ENCODE data around the gene SPAG4.

The SPAG4 gene

DNA sequence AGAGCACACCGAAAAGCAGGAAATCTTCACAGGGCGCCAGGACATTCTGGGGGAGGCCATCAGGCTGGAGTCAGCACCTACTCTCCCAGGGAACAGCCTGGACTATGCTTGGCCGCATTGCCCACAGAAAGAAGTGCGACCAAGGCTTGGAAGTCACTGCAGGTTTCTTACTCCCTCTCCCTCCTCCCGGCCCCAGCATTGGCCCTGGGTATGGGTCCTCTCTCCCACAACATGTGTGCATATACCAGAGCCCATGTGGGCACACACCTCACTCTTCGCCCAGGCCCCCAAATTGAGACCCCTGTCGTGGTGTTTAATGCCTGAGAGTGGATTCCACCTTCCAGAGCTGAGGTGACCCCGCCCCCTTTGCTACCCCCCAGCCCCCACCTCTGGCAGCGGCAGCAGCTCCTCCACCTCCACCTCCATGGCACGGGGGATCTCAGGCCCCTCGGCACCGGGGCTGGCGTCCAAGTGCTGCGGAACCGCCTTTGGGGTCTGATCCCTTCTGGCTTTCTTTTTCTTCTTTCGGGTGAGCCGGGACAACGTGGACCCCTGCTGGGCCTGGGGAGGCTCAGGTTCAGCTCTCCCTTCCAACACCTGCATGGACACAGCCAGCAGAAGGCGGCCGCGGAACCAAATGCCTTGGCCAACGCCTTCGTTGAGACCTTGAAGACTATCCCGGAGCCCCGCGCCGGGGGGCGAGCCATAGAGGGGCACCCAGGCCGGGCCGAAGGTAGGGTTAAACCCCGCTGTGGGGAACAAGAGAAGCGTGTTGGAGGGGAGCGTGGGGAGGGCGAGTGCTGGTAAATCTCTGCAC lies 15.2 kb upstream of the SPAG4 start:
- no peak for DNase-seq

DNA sequence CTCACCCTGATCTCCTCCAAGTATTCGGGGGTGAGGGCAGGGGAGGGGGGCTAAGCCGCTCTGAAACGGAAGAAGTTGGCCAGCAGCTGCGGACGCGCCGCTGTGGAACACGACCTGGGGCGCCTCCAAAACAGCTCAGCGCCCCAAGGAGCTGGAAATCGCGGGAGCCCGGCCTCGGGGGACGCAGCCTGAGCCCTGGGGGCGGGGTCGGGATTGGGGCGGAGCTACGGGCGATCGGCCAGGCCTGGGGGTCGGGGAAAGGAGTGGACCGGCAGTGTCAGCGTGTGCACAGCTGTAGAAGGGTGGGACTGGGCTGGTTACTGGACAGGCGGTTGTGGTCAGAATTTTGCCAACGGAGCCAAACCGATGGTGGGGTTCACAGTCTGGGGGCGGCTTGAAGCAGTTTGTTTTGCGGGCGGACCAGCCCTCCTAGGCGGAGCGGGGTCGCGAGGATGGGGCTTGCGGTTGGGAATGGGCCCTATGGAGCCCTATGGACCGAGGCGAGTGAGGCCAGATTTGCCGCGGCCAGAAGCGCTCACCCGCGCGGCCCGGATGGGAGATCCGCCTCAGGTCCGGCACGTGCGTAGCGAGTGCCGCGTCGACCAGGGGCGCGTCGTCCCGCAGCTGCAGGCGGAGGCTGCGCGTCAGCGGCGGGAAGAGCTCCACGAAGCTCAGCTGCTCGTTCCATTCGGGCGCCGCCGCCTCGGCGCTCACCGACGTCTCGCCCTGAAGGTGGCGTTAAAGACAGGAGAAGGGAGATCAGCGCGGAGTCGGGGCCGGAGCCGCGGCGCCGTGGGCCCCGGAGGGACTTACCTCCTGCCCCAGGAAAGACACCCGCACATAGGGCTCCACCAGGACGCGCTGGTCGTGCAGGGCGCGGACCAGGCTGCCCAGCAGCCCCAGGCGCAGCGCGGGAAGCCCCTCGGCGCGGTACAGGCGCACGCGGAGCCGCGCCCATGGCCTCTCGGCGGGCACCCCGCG lies 14.3 kb upstream of the SPAG4 start:
- DNase-seq = no peak

DNA sequence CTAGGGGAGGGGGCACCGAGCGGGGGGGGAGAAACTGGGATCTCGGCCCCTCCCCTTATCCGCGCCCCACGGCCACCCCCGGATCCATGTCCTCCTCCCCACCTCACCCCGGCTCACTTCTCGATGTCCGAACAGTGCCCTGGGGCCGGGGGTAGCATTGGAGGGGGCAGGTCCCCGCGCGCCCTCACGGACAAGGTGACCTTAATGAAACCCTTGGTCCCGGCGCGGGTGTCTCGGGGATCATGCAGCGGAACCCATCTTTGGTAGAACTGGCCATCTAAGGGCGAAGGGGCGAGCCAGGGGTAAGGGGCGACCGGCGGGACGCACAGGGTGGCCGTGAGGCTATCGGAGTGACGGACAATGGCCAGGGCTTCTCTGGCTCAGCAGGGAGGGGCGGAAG lies 13.6 kb upstream of the SPAG4 start:
- no peak for DNase-seq

DNA sequence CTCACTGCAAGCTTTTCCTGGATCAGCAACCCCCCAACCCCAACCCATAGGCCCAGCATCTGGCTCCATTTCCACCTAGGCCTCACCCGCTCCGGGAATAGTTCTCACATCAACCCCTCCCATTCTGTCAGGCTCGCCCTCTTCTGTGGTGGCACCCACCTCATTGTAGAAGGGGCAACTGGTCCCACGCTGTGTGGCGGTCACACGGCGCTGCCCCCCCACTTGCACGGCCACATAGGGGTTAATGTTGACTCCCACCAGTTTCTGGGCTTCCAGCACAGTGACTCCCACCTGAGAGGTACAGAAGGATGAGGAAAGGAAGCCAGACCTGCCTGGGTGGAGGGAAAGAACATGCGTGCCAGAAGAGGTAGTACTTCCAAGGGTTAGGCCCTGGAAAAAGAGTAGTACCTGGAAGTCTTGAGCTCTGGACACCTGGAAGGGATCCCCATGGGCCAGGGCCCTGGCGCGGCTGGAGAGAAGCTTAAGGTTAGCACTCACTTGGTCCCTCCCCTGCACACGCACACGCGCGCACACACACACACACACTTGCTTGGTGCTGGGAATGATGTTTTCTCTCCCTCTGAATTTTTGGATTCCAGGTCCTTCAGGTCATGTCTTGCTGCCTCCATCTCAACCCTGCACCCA lies 12.7 kb upstream of the SPAG4 start:
- DNase-seq = no peak

DNA sequence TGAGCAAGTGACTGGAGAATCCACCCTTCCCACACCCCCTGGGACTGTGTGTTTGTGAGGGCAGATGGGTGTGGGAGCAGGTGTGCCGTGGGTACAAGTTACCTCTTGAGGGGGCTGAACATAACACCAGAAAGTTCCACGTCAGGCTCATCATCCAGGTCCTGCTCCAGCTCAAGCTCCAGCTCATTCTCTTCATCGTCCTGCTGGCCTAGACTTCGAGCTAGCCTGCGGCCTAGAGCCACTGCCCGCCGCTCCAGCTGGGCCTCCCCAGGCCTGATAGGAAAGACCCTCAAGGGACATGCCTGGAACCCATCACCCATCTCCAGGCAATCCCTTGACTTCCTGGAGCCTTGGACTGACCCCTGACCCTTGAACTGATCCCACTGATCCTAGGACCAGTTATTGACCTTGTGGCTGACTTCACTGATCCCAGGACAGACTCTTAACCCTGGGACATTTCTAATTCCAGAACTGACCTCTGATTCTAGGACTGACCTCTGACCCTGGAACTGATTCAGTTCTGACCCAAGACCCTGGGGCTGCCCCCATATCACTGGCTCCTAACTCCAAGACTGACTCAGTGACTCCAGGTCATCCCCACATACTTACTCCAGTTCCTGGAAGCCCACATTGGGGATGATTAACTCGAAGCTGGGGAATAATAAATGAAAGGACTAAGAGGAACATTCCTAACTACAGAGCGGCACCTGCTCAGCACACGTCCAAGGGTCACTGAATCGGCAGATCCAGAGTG lies 11.8 kb upstream of the SPAG4 start:
- no peak for DNase-seq

DNA sequence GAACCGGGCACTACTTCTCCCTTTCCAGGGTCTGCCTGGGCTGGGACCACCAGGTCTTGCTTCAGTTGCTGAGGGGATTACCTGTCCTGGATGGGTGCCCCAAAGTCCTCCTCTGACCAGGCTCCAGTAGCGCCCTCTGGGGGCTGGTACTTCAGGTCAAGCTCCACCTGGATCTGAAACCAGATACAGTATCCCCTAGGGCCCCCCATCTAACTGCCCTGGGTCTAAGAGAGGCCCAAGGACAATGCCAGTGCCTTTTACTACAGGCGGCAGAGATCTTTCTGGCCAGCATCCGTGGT lies 11.2 kb upstream of the SPAG4 start:
- no peak for DNase-seq

DNA sequence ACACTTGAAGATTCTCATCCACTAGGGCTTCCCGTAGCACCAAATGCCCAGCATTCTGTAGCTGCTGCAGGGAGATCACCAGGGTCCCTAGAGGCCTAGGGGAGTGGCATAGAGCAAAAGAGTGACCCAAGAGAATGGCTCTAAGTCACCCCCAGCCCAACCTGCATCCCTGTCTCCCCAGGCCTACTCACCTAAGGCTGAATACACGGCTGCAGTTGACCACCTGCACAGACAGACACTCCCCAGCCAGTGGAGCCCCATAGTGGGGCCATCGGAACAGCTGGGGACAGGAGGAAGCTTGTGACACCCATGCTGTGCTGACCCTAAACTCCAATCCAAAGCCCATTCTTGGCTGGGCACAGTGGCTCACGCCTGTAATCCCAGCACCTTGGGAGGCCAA lies 9.5 kb upstream of the SPAG4 start:
- DNase-seq = no peak

DNA sequence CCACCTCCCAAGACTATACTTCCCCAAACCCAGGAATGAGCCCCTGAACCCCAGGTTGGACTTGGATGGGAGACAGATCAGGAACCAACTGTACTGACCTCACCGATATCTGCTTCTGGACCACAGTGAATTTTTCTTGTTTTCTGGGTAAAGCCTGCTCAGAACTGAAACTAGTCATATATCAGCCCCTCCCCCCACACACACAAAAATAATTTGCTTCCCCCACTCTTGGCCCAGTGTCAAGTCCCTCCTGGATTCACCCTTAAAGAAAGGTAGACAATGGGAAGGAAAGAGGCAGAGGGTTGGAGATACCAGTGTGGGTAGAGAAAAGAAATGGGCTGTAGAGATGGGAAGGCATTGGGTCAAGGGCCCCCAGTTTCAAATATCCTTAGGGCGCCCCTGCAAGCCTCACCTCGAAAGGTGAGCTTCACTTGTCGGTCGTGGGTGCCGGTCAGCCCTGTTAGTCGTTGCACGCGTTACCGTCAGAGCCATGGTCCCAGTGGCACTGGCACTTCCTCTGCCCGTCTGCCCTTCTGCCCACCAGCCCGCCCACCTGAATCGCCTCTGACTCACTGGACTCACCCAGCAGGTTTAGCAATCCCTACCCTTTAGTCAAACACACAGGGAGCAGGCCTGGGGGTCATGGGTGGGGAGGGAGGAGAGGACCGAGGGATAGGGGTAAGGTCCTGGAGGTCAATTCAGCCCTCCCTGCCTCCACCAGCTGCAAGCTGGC lies 8.5 kb upstream of the SPAG4 start:
- DNase-seq = no peak

DNA sequence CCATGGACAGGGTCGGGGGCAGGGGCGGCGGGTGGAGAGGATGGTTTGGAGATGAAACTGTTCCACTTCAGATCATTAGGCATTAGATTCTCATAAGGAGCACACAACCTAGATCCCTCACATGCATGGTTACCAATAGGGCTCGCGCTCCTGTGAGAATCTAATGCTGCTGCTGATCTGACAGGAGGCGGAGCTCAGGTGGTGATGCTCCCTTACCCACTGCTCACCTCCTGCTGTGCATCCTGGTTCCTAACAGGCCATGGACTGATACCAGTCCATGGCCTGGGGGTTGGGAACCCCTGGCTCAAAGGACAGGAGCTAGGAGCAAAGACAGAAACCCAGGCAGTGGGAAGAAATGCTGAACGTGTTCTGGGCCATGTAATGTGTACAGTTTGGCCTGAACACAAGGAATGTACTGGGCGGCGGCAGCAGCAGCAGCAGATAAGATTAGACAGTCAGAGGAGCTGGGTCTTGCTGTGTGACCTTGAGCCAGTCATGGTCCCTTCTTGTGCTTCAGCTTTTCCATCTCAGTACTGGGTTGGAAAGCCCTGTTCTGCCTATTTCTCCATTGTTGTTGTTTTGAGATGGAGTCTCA lies 4.7 kb upstream of the SPAG4 start:
- no peak for DNase-seq

DNA sequence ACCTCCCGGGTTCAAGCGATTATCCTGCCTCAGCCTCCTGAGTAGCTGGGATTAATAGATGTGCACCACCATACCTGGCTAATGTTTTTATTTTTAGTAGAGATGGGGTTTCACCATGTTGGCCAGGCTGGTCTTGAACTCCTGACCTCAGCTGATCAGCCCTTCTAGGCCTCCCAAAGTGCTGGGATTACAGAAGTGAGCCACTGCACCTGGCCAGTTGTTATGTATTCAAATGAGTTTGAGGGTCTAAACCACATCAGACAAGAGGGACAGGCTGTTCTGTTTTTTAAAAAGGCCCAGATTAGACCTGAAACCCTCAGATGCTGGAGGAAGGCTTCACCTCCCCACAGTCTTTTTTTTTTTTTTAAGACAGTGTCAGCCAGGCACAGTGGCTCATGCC lies 4.1 kb upstream of the SPAG4 start:
- DNase-seq = no peak

DNA sequence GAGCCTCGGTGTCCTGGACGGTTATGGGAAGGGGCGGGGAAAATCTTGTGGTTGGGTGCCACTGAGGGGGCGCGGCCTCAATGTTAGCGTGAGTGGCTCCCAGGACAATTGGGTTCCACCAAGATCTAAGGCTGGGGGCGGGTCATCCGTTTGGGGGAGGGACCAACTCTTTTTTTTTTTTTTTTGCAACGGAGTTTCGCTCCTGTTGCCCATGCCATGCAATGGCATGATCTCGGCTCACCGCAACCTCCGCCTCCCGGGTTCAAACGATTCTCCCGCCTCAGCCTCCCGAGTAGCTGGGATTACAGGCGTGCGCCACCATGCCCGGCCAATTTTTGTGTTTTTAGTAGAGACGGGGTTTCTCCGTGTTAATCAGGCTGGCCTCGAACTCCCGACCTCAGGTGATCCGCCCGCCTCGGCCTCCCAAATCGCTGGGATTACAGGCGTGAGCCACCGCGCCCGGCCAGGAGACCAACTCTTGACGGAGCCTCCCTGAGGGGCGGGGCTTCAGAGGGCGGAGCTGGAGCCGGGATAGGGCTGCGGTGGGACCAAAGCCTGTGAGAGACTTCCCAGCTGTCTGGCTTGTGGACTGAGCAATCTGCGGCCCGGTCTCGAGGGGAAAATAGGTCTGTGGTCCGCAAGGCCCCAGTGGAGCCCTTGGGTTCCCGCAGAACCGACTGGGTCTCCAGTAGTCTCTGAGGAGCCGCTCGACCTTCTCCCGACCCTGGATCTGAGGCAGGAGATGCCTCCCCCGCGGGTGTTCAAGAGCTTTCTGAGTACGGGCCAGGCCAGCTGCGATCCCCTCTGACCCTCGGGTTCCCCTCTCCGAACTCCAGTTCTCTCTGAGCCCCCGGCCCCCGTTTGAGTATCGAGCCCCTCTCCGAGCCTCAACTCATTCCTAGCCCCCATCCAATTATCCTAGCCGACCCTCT lies 1.1 kb downstream of the SPAG4 start:
- DNase-seq = peak in 1 of 2 experiments; percentile 50

DNA sequence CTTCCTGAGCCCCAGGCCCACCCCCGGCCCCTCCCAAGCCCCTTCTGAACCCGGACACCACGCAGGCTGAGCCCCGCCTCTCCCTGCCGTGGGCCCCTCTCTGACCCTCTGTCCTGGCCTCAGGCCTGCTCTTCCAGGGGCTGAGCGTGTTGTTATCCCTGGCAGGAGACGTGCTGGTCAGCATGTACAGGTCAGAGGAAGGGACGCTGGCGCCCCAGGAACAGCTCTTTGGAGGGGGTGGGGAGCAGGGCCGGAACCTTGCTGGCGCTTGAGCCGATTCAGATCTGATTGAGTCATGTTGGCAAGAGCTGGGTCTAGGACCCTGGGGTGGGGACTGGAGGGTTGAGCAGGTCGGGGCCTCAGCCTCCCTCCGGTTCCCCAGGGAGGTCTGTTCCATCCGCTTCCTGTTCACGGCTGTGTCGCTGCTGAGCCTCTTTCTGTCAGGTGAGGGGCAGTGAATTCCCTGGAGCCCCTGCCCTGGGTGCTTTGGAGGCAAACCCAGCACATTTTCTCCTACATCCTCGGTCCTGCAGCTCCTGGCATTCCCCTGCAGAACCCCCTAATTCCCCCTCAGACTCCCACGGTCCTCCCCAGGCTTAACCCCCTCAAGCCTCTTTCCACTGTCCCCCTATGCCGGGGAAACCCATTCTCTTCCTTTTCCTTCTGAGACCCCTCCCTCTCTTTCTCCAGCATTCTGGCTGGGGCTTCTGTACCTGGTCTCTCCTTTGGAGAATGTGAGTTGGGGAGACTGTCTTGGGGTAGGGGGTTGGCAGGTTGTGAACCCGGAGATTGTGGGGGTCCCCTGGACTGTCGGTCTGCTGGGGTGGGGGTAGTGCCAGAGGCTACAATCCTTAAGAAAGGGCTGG lies 2.0 kb downstream of the SPAG4 start:
- no peak for DNase-seq

DNA sequence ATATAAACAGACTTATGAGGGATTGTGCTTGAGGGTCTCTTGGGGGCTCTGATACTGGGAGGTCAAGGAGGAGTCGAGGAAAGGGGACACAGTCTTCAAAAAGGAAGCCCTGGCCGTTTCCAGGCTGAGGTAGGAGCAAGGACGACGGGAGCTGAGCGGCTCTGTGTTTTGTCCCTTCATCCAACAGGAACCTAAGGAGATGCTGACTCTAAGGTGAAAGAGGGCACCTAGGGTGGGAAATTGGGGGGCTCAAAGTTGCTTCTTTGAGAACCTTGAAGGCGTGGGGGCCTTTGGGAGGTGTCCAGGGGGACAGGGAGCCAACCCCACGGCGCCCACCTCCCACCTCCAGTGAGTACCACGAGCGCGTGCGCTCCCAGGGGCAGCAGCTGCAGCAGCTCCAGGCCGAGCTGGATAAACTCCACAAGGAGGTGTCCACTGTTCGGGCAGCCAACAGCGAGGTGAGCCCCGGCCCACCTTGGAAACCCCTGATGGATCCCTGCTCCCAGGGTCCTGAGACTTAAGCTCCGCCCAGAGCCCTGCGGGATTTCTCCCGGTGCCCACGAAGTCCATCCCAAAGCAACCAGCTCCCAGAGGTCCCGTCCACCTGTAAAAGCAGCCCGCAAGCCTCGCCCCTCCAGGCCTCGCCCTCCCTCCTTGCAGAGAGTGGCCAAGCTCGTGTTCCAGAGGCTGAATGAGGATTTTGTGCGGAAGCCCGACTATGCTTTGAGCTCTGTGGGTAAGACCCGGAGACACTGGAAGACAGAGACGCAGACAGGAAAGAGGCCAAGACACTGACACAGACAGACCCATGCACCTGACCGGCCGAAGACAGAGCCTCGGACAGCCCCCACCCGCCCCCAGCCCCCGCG lies 2.9 kb downstream of the SPAG4 start:
- DNase-seq = no peak

DNA sequence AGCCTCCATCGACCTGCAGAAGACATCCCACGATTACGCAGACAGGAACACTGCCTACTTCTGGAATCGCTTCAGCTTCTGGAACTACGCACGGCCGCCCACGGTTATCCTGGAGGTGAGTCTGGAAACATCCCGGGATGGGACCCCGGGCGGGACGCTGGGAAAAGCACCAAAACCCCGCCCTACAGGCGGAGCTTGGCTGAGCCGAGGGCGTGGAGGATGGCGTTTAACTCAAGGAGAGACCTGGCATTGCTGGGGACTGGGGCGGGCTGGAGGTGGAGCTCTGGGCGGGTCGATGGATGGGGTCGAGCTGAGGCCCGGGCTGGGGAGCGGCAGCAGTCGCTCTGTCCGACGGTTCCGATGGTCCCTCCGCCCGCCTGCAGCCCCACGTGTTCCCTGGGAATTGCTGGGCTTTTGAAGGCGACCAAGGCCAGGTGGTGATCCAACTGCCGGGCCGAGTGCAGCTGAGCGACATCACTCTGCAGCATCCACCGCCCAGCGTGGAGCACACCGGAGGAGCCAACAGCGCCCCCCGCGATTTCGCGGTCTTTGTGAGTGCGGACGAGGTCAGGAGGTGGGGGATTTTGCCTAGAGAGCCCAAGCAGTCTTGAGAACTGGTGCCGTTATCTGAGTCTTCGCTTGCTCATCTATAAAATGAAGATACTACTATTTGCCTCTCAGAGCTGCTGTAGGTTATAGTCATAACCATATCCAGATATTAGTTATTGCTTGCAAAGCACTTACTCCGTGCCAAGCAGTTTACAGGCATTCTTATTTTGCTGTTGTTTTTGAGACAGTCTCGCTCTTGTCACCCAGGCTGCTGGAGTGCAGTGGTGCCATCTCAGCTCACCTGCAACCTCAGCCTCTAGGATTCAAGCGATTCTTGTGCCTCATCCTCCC lies 3.8 kb downstream of the SPAG4 start:
- DNase-seq = no peak

DNA sequence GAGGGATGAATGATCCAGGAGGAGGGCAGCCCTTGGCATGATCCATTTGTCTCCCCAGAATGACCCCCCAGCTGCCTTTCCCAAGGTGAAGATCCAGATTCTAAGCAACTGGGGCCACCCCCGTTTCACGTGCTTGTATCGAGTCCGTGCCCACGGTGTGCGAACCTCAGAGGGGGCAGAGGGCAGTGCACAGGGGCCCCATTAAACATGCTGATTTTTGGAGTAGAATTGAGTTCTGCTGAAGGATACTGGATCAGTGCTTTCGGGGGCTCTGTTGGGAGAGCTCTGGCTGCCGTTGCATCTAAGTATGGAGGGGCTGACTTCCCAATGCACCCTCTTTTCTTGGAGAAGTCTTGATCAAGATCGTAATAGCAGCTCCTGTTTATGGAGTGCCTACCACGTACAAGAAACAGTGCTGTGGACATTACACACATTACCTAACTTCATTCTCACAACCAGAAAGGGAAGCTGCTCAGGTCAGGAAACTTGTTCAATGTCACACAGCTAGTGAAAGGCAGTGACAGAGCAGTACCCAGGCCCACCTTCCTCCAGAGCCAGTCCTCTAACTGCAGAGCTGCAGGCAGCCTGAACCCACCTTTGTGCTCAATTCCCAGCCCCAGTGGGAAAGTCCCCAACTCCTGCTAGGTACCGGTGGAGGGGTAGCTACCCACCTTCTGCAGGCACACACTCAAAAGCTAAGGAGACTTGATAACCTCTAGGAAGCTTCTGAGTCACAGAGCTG lies 5.4 kb downstream of the SPAG4 start:
- no peak for DNase-seq

DNA sequence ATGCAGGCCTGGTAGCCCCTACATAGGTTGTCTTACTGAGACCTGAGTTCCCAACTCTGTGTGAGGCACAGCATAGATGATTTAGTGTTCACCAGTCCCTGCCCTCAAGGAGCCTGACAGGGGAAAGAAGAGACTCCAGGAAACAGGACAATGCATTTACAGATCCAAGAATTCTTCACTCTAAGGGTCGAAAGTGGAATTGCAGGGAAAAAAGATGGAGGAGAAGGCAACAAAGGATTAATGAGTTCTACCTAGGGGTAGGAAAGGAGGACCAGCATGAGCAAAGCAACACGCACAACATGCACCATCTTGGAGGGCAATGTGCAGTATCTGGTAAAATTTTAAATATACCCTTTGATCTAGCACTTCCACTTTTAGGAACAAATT lies 5.9 kb downstream of the SPAG4 start:
- no peak for DNase-seq
